ENCODE measurements around the gene ACTL6B.
A peak's percentile ranks its signal among the peaks of the same experiment; 100 is the strongest.
"Not testable (repeated sequence)": the region's sequence is repeated elsewhere in the genome, so short reads cannot be mapped to it uniquely, and the experiment has no call there.

The ACTL6B gene

GRCh38 chr7:100655908-100656674 is at the start of gene ACTL6B:
TSS of gene ACTL6B (minus strand) at chr7:100656448. CDS start at chr7:100656354, 94 bp downstream.
- peak; percentile 33 for DNase-seq

GRCh38 chr7:100705320-100705752 is 49.1 kb upstream of the ACTL6B start:
- peak; percentile 53 for DNase-seq

GRCh38 chr7:100701089-100701488 is 44.8 kb upstream of the ACTL6B start:
- not testable (repeated sequence) for DNase-seq

- no peak for DNase-seq
Observed at GRCh38 chr7:100699018-100699417, 42.8 kb upstream of the ACTL6B start.

GRCh38 chr7:100696123-100696521 is 39.9 kb upstream of the ACTL6B start:
- no peak for DNase-seq

GRCh38 chr7:100694098-100694745 is 38.0 kb upstream of the ACTL6B start, which contains the start of gene GIGYF1:
TSS of gene GIGYF1 (minus strand) at chr7:100694250. CDS start at chr7:100688238, 6,012 bp downstream.
- DNase-seq: peak; percentile 37

GRCh38 chr7:100693312-100694097 is 37.3 kb upstream of the ACTL6B start:
- DNase-seq: no peak

GRCh38 chr7:100692578-100692961 is 36.3 kb upstream of the ACTL6B start:
- no peak for DNase-seq

- peak; percentile 32 for DNase-seq
Observed at GRCh38 chr7:100691676-100692577, 35.7 kb upstream of the ACTL6B start.

GRCh38 chr7:100689230-100690135 is 33.2 kb upstream of the ACTL6B start:
- DNase-seq: no peak

- DNase-seq: no peak
Observed at GRCh38 chr7:100688326-100688860, 32.1 kb upstream of the ACTL6B start.

GRCh38 chr7:100687751-100688300 is 31.6 kb upstream of the ACTL6B start:
- no peak for DNase-seq

GRCh38 chr7:100687261-100687660 is 31.0 kb upstream of the ACTL6B start:
- no peak for DNase-seq

- DNase-seq: no peak
Observed at GRCh38 chr7:100686822-100687211, 30.6 kb upstream of the ACTL6B start.

- DNase-seq: no peak
Observed at GRCh38 chr7:100686201-100686821, 30.1 kb upstream of the ACTL6B start.

GRCh38 chr7:100685631-100686145 is 29.4 kb upstream of the ACTL6B start:
- DNase-seq: no peak

- DNase-seq: no peak
Observed at GRCh38 chr7:100685049-100685605, 28.9 kb upstream of the ACTL6B start.

GRCh38 chr7:100684534-100685042 is 28.3 kb upstream of the ACTL6B start:
- DNase-seq: no peak

All from NCI-H2029 (cell line).